HCT116 (cell line): ENCODE results near the gene DNAJB5. TPM values are rescaled to one million over a fixed set of nuclear protein-coding genes. Genes with fewer than 3 reads are reported as not detected.
"Not testable (repeated sequence)": the region's sequence is repeated elsewhere in the genome, so short reads cannot be mapped to it uniquely, and the experiment has no call there.

ENCODE experiments used
- ATAC-seq: fragments of 200-7000 bp; cut with Tn5 transposase; 2 replicates; pipeline ENCODE4 v1.9.1; 2020; ENCODE audit warnings: mild to moderate bottlenecking, moderate library complexity
- BruUV-seq: library from RNA; stranded (reverse); fragments of 400-500 nt; replicated peaks from 2 replicates; lab custom pipeline; 2021; lab: Mats Ljungman, UMichigan
- CTCF ChIA-PET: fragments of 300-600 bp; sonication (Branson Sonifier 250); formaldehyde crosslinking; loops from one replicate; lab custom pipeline; 2021; ENCODE audit warnings: antibody characterized with exemption; lab: Charles Lee
- POLR2A ChIA-PET: fragments of 300-600, 350-600 bp; sonication (Branson Sonifier 250); formaldehyde crosslinking; loops from one replicate; lab custom pipeline; 2021; ENCODE audit warnings: antibody characterized with exemption; lab: Charles Lee
- RAD21 ChIA-PET, 2 experiments: fragments of 300-600 bp; sonication (Branson Sonifier 250); formaldehyde crosslinking; loops; one replicate each; lab custom pipeline; 2023; ENCODE audit warnings: low total read pairs in 2 of 2; ENCODE audit not compliant: uncharacterized antibody in 2 of 2, unreplicated experiment in 2 of 2, low non-redundant PET in 1 of 2; lab: Charles Lee
- DNase-seq: peaks from one replicate; pipeline ENCODE4 v3.0.0-alpha.2; 2010; ENCODE audit warnings: low read depth, low spot score
- H2AFZ ChIP-seq: fragments of 200-600 bp; shearing (Covaris generic), sonication (generic); 2 replicates; pipeline ENCODE4 v1.6.1; 2017; ENCODE audit warnings: low read depth, mixed run types, mixed read lengths, antibody characterized with exemption, low read length; ENCODE audit not compliant: poor library complexity, severe bottlenecking
- H3K27ac ChIP-seq: 2 replicates; pipeline ENCODE4 v1.5.1; 2012; ENCODE audit warnings: low read depth, low read length
- H3K27me3 ChIP-seq: fragments of 200-600 bp; sonication (generic); 2 replicates; pipeline ENCODE4 v1.6.1; 2016; ENCODE audit warnings: mixed run types, low read length, mixed read lengths; ENCODE audit not compliant: insufficient read depth
- H3K36me3 ChIP-seq, 2 experiments: fragments of 200-500 bp in 1 of 2; fragments of 200-600 bp in 1 of 2; sonication (Bioruptor generic) in 1 of 2; sonication (generic) in 1 of 2; 2 replicates each; pipeline versions ENCODE4 v1.5.1 to v1.6.1; 2014 to 2016; ENCODE audit warnings: low read length in 2 of 2, inconsistent platforms in 1 of 2, mixed read lengths in 1 of 2, mixed run types in 1 of 2; ENCODE audit not compliant: insufficient read depth in 2 of 2, control insufficient read depth in 1 of 2
- H3K4me1 ChIP-seq, 2 experiments: fragments of 200-600 bp in 1 of 2; sonication (generic) in 1 of 2; 2 replicates each; pipeline versions ENCODE4 v1.5.1 to v1.6.1; 2012 to 2017; ENCODE audit warnings: low read length in 2 of 2, inconsistent platforms in 1 of 2, mild to moderate bottlenecking in 1 of 2, mixed read lengths in 1 of 2, mixed run types in 1 of 2, moderate library complexity in 1 of 2; ENCODE audit not compliant: insufficient read depth in 2 of 2, control insufficient read depth in 1 of 2
- H3K4me2 ChIP-seq: fragments of 200-600 bp; sonication (generic); 2 replicates; pipeline ENCODE4 v1.6.1; 2017; ENCODE audit warnings: mixed run types, low read length, mixed read lengths
- H3K4me3 ChIP-seq, 2 experiments: fragments of 200-600 bp in 1 of 2; sonication (generic) in 1 of 2; replicated peaks in 1 of 2; 2 replicates each; pipeline ENCODE4 v1.5.1; 2011 to 2016; ENCODE audit warnings: low read length in 2 of 2, control low read depth in 1 of 2, low read depth in 1 of 2, mild to moderate bottlenecking in 1 of 2, mixed read lengths in 1 of 2, mixed run types in 1 of 2
- H3K79me2 ChIP-seq: fragments of 200-600 bp; sonication (generic); 2 replicates; pipeline ENCODE4 v1.6.1; 2017; ENCODE audit warnings: mild to moderate bottlenecking, mixed run types, low read length, moderate library complexity, mixed read lengths; ENCODE audit not compliant: insufficient read depth
- H3K9ac ChIP-seq: fragments of 200-600 bp; sonication (generic); 2 replicates; pipeline ENCODE4 v1.6.1; 2016; ENCODE audit warnings: low read length, mixed read lengths
- H3K9me2 ChIP-seq: fragments of 200-600 bp; sonication (generic), shearing (Covaris generic); 2 replicates; pipeline ENCODE4 v1.6.1; 2017; ENCODE audit warnings: mixed run types, mild to moderate bottlenecking, moderate library complexity; ENCODE audit not compliant: insufficient read depth
- H3K9me3 ChIP-seq, 2 experiments: fragments of 200-500 bp in 1 of 2; fragments of 200-600 bp in 1 of 2; sonication (Bioruptor generic) in 1 of 2; sonication (generic) in 1 of 2; 2 replicates each; pipeline ENCODE4 v1.6.1; 2014 to 2017; ENCODE audit warnings: low read length in 2 of 2, mixed read lengths in 2 of 2, inconsistent platforms in 1 of 2, low read depth in 1 of 2, mild to moderate bottlenecking in 1 of 2, mixed run types in 1 of 2, moderate library complexity in 1 of 2; ENCODE audit not compliant: control insufficient read depth in 1 of 2, insufficient read depth in 1 of 2
- H4K20me1 ChIP-seq: fragments of 200-600 bp; sonication (generic), shearing (Covaris generic); 2 replicates; pipeline ENCODE4 v1.6.1; 2017; ENCODE audit warnings: mixed run types, mild to moderate bottlenecking, moderate library complexity; ENCODE audit not compliant: insufficient read depth
- EZH2phosphoT487 ChIP-seq: fragments of 200-600 bp; IDR thresholded peaks from 2 replicates; pipeline ENCODE4 v1.6.1; 2018; ENCODE audit warnings: antibody characterized with exemption, borderline replicate concordance
- POLR2AphosphoS5 ChIP-seq: IDR thresholded peaks from 2 replicates; pipeline ENCODE4 v1.6.1; 2011; ENCODE audit warnings: mild to moderate bottlenecking, low read depth, low read length, moderate library complexity
- SP1 ChIP-seq: IDR thresholded peaks from 2 replicates; pipeline ENCODE4 v1.6.1; 2012; ENCODE audit warnings: low read depth
- intact Hi-C: fragments of 100-400 bp; cut with micrococcal nuclease; formaldehyde crosslinking; loops from 2 replicates; pipeline ENCODE4 v1.10.0; 2022
- total RNA-seq: library from RNA; stranded (reverse); gene quantifications from one replicate; pipeline ENCODE4 v1.2.1, GENCODE V29; 2021; ENCODE audit not compliant: unreplicated experiment

DNAJB5 gene
- total RNA-seq, 1 experiment from 2014 or later: 3.6 TPM

- H3K27me3 ChIP-seq, DNase-seq, H2AFZ ChIP-seq, BruUV-seq, ATAC-seq, CTCF ChIA-PET, intact Hi-C loops, POLR2A ChIA-PET, H3K9me2 ChIP-seq, H3K27ac ChIP-seq, H3K36me3 ChIP-seq, H3K9me3 ChIP-seq, H3K4me2 ChIP-seq, H3K9ac ChIP-seq, RAD21 ChIA-PET, H4K20me1 ChIP-seq, H3K79me2 ChIP-seq, H3K4me3 ChIP-seq: not testable (repeated sequence)
- H3K4me1 ChIP-seq: peaks cover 4 to 23% of the 10 kb centered on the region in 2 experiments; a peak in 2 of 4 replicates
Observed at GRCh38 chr9:35023443-35023842, 33.9 kb downstream of the DNAJB5 start.

- intact Hi-C loops: no loop called here
- no peaks in the 10 kb centered on the region for H3K9me2 ChIP-seq
- H3K27ac ChIP-seq: no peak overlapping the region
Observed at GRCh38 chr9:35026671-35027070, 37.1 kb downstream of the DNAJB5 start.

GRCh38 chr9:35027374-35027773, 37.8 kb downstream of the DNAJB5 start:
- H3K4me2 ChIP-seq: no peak overlapping the region
- CTCF ChIA-PET: interaction anchor here (0.9 kb wide), 1 partner anchor 42 kb away, joined by 4 read pairs; no protein-coding TSS in a partner anchor
- no peak overlapping the region for H2AFZ ChIP-seq

More at GRCh38 chr9:35026671-35027070, 37.1 kb downstream of the DNAJB5 start:
- no peaks in the 10 kb centered on the region for H3K36me3 ChIP-seq
- ATAC-seq: peak; percentile 8; the same call in 1 of the 2 replicates
- no peaks in the 10 kb centered on the region for H3K9me3 ChIP-seq
- no TSS peak for BruUV-seq
- TF ChIP-seq EZH2phosphoT487: no peak
- no peak for TF ChIP-seq POLR2AphosphoS5
- H3K4me3 ChIP-seq: no peak overlapping the region
- POLR2A ChIA-PET: no interaction called here
- no peak overlapping the region for H2AFZ ChIP-seq
- DNase-seq: no peak
- H3K4me2 ChIP-seq: peak overlapping the region; percentile 38
- RAD21 ChIA-PET: no interaction called here
- CTCF ChIA-PET: interaction anchor here (0.9 to 2.1 kb wide), 2 partner anchors 32 to 41 kb away, joined by 4 read pairs; no protein-coding TSS in a partner anchor
- no peaks in the 10 kb centered on the region for H3K79me2 ChIP-seq
- H3K27me3 ChIP-seq: no peaks in the 10 kb centered on the region
- no peaks in the 10 kb centered on the region for H4K20me1 ChIP-seq
- H3K9ac ChIP-seq: no peak overlapping the region
- peaks cover 4 to 23% of the 10 kb centered on the region in 2 experiments; a peak in 2 of 4 replicates for H3K4me1 ChIP-seq

More at GRCh38 chr9:35027374-35027773, 37.8 kb downstream of the DNAJB5 start:
- H3K9me3 ChIP-seq: no peaks in the 10 kb centered on the region
- DNase-seq: no peak
- H3K9ac ChIP-seq: no peak overlapping the region
- H3K79me2 ChIP-seq: no peaks in the 10 kb centered on the region
- H3K4me3 ChIP-seq: no peak overlapping the region
- ATAC-seq: no peak
- H3K36me3 ChIP-seq: no peaks in the 10 kb centered on the region
- H3K27me3 ChIP-seq: no peaks in the 10 kb centered on the region
- H4K20me1 ChIP-seq: no peaks in the 10 kb centered on the region
- peaks cover 4 to 23% of the 10 kb centered on the region in 2 experiments; a peak in 2 of 4 replicates for H3K4me1 ChIP-seq
- intact Hi-C loops: no loop called here
- no TSS peak for BruUV-seq
- ChIA-PET RAD21 (no interaction called here), POLR2A (no interaction called here)
- no peaks in the 10 kb centered on the region for H3K9me2 ChIP-seq
- no peak for TF ChIP-seq SP1
- TF ChIP-seq, all 23 proteins: peak for 0
- H3K27ac ChIP-seq: no peak overlapping the region
